HEK293 (cell line): Measurements from ENCODE around the gene EXOC2.

Experiments
- CTCF ChIA-PET: fragments of 350-600 bp; formaldehyde crosslinking; extraction: SDS; loops from one replicate; lab custom pipeline; 2021; ENCODE audit warnings: antibody characterized with exemption; lab: Yijun Ruan, JAX
- POLR2A ChIA-PET: fragments of 300-600 bp; formaldehyde crosslinking; extraction: SDS; loops from one replicate; lab custom pipeline; 2020; ENCODE audit warnings: antibody characterized with exemption, inconsistent platforms; lab: Yijun Ruan, JAX
- H3K27ac ChIP-seq: fragments of 200-500 bp; sonication (Bioruptor generic); 2 replicates; pipeline ENCODE4 v1.5.1; 2014; ENCODE audit warnings: low read depth, low read length, control low read depth, inconsistent platforms; ENCODE audit errors: extremely low read depth
- H3K36me3 ChIP-seq, 2 experiments: fragments of 200-500 bp in 1 of 2; sonication (Bioruptor generic) in 1 of 2; 1 replicate in 1 of 2; 2 replicates in 1 of 2; pipeline ENCODE4 v1.5.1; 2014 to 2017; ENCODE audit warnings: inconsistent platforms in 2 of 2, low read length in 2 of 2; ENCODE audit not compliant: control insufficient read depth in 2 of 2, insufficient read depth in 1 of 2
- H3K4me1 ChIP-seq: fragments of 200-500 bp; sonication (Bioruptor generic); 2 replicates; pipeline ENCODE4 v1.5.1; 2014; ENCODE audit warnings: mild to moderate bottlenecking, low read length, inconsistent platforms; ENCODE audit not compliant: control insufficient read depth, insufficient read depth
- H3K4me3 ChIP-seq: 2 replicates; pipeline ENCODE4 v1.5.1; 2011; ENCODE audit warnings: low read depth, mild to moderate bottlenecking, control low read depth, low read length, moderate library complexity
- H3K9me3 ChIP-seq: fragments of 200-500 bp; sonication (Bioruptor generic); 2 replicates; pipeline ENCODE4 v1.5.1; 2014; ENCODE audit warnings: low read depth, low read length, inconsistent platforms; ENCODE audit not compliant: control insufficient read depth, insufficient read depth
- BCL11B ChIP-seq: fragments of 450-650 bp; formaldehyde crosslinking; IDR thresholded peaks from 2 replicates; pipeline ENCODE4 v1.5.1; 2016; ENCODE audit warnings: low read depth, missing biosample characterization, missing genetic modification characterization
- BCL6B ChIP-seq: fragments of 450-650 bp; formaldehyde crosslinking; IDR thresholded peaks from 2 replicates; pipeline ENCODE4 v1.5.1; 2017; ENCODE audit warnings: missing biosample characterization, missing genetic modification characterization
- GLIS1 ChIP-seq: fragments of 450-650 bp; formaldehyde crosslinking; IDR thresholded peaks from 2 replicates; pipeline ENCODE4 v1.5.1; 2016; ENCODE audit warnings: missing biosample characterization, missing genetic modification characterization
- OVOL3 ChIP-seq: fragments of 450-650 bp; formaldehyde crosslinking; IDR thresholded peaks from 2 replicates; pipeline ENCODE4 v1.5.1; 2016; ENCODE audit warnings: missing biosample characterization, missing genetic modification characterization
- PRDM6 ChIP-seq: fragments of 450-650 bp; formaldehyde crosslinking; IDR thresholded peaks from 2 replicates; pipeline ENCODE4 v1.5.1; 2017; ENCODE audit warnings: missing biosample characterization, missing genetic modification characterization
- ZNF274 ChIP-seq, 2 experiments: fragments of 200-500 bp in 1 of 2; fragments of 450-650 bp in 1 of 2; sonication (Bioruptor generic) in 1 of 2; formaldehyde crosslinking in 1 of 2; IDR thresholded peaks; 2 replicates each; pipeline versions ENCODE4 v1.5.1 to v1.6.1; 2014 to 2016; ENCODE audit warnings: borderline replicate concordance in 1 of 2, inconsistent platforms in 1 of 2, low read length in 1 of 2, missing biosample characterization in 1 of 2, missing genetic modification characterization in 1 of 2
- ZNF596 ChIP-seq: fragments of 450-650 bp; IDR thresholded peaks from 2 replicates; pipeline ENCODE4 v1.5.0; 2018; ENCODE audit warnings: missing biosample characterization, mild to moderate bottlenecking, missing genetic modification characterization, moderate library complexity
- ZNF660 ChIP-seq: fragments of 450-650 bp; IDR thresholded peaks from 2 replicates; pipeline ENCODE4 v1.5.1; 2018; ENCODE audit warnings: missing biosample characterization, mild to moderate bottlenecking, missing genetic modification characterization
- ZNF747 ChIP-seq: fragments of 450-650 bp; formaldehyde crosslinking; IDR thresholded peaks from 2 replicates; pipeline ENCODE4 v1.5.1; 2016; ENCODE audit warnings: missing biosample characterization, missing genetic modification characterization
- ZNF768 ChIP-seq: fragments of 450-650 bp; formaldehyde crosslinking; IDR thresholded peaks from 2 replicates; pipeline ENCODE4 v1.5.1; 2018; ENCODE audit warnings: missing biosample characterization, mild to moderate bottlenecking, missing genetic modification characterization
- ZNF843 ChIP-seq: fragments of 450-650 bp; formaldehyde crosslinking; IDR thresholded peaks from 2 replicates; pipeline ENCODE4 v1.5.1; 2016; ENCODE audit warnings: missing biosample characterization, missing genetic modification characterization
- TF ChIP-seq, protein P1 (sequence below): fragments of 450-650 bp; formaldehyde crosslinking; IDR thresholded peaks from 2 replicates; pipeline ENCODE4; 2016; ENCODE audit warnings: missing biosample characterization, missing genetic modification characterization
- TF ChIP-seq, protein P2 (sequence below): fragments of 450-650 bp; formaldehyde crosslinking; IDR thresholded peaks from 2 replicates; pipeline ENCODE4 v1.5.1; 2016; ENCODE audit warnings: missing biosample characterization, missing genetic modification characterization
- TF ChIP-seq, protein P3 (sequence below): fragments of 450-650 bp; formaldehyde crosslinking; IDR thresholded peaks from 2 replicates; pipeline ENCODE4 v1.5.1; 2016; ENCODE audit warnings: missing biosample characterization, missing genetic modification characterization, low read depth
- TF ChIP-seq, protein P4 (sequence below): fragments of 450-650 bp; formaldehyde crosslinking; optimal IDR thresholded peaks from 2 replicates; pipeline ENCODE3; 2016; ENCODE audit warnings: missing biosample characterization, mild to moderate bottlenecking, missing genetic modification characterization

Gene EXOC2

GRCh38 chr6:711925-712324 lies 19.0 kb upstream of the EXOC2 start:
- H3K36me3 ChIP-seq = no peaks in the 10 kb centered on the region
- TF ChIP-seq ZNF747 (tag by site-specific recombination) (no peak), PRDM6 (no peak), ZNF768 (tag by site-specific recombination) (no peak), ZNF274 (IDR thresholded peaks at IDR 0.05; ENCODE audit: low read length) (no peak), ZNF274 (tag by site-specific recombination; IDR thresholded peaks at IDR 0.05; ENCODE audit: borderline replicate concordance) (no peak), BCL11B (tag by site-specific recombination) (no peak), BCL6B (no peak), ZNF843 (tag by site-specific recombination) (no peak), OVOL3 (no peak), ZNF660 (tag by site-specific recombination) (no peak), ZNF596 (no peak), GLIS1 (no peak)
- TF ChIP-seq, protein P1, sequence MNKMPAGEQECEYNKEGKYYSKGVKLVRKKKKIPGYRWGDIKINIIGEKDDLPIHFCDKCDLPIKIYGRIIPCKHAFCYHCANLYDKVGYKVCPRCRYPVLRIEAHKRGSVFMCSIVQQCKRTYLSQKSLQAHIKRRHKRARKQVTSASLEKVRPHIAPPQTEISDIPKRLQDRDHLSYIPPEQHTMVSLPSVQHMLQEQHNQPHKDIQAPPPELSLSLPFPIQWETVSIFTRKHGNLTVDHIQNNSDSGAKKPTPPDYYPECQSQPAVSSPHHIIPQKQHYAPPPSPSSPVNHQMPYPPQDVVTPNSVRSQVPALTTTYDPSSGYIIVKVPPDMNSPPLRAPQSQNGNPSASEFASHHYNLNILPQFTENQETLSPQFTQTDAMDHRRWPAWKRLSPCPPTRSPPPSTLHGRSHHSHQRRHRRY = no peak
- TF ChIP-seq, protein P2, sequence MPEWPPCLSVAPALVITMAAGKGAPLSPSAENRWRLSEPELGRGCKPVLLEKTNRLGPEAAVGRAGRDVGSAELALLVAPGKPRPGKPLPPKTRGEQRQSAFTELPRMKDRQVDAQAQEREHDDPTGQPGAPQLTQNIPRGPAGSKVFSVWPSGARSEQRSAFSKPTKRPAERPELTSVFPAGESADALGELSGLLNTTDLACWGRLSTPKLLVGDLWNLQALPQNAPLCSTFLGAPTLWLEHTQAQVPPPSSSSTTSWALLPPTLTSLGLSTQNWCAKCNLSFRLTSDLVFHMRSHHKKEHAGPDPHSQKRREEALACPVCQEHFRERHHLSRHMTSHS (tag by site-specific recombination) = no peak
- TF ChIP-seq, protein P3, sequence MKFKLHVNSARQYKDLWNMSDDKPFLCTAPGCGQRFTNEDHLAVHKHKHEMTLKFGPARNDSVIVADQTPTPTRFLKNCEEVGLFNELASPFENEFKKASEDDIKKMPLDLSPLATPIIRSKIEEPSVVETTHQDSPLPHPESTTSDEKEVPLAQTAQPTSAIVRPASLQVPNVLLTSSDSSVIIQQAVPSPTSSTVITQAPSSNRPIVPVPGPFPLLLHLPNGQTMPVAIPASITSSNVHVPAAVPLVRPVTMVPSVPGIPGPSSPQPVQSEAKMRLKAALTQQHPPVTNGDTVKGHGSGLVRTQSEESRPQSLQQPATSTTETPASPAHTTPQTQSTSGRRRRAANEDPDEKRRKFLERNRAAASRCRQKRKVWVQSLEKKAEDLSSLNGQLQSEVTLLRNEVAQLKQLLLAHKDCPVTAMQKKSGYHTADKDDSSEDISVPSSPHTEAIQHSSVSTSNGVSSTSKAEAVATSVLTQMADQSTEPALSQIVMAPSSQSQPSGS (tag by site-specific recombination) = no peak
- TF ChIP-seq, protein P4, sequence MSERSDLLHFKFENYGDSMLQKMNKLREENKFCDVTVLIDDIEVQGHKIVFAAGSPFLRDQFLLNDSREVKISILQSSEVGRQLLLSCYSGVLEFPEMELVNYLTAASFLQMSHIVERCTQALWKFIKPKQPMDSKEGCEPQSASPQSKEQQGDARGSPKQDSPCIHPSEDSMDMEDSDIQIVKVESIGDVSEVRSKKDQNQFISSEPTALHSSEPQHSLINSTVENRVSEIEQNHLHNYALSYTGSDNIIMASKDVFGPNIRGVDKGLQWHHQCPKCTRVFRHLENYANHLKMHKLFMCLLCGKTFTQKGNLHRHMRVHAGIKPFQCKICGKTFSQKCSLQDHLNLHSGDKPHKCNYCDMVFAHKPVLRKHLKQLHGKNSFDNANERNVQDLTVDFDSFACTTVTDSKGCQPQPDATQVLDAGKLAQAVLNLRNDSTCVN (tag by site-specific recombination) = no peak
- CTCF ChIA-PET = interaction anchor here (0.6 to 4.5 kb wide), 5 partner anchors 10 to 93 kb away, joined by 3 to 30 read pairs (median 3); no protein-coding TSS in a partner anchor
- H3K27ac ChIP-seq = no peak overlapping the region
- no peak overlapping the region for H3K4me3 ChIP-seq
- H3K9me3 ChIP-seq = no peaks in the 10 kb centered on the region
- peaks cover 16% of the 10 kb centered on the region for H3K4me1 ChIP-seq
- POLR2A ChIA-PET = no interaction called here
